AG09309 (cell line): ENCODE measurements around the gene ETF1.

Experiments
- DNase-seq: peaks from one replicate; pipeline ENCODE4 v3.0.0-alpha.2; 2010; ENCODE audit warnings: low read depth
- H3K4me3 ChIP-seq: 2 replicates; pipeline ENCODE4 v1.5.1; 2011; ENCODE audit warnings: mild to moderate bottlenecking, low read depth, low read length, moderate library complexity; ENCODE audit not compliant: control insufficient read depth
- CTCF ChIP-seq: IDR thresholded peaks from 2 replicates; pipeline ENCODE4 v1.5.1; 2011; ENCODE audit warnings: mild to moderate bottlenecking, low read depth, low read length, inconsistent platforms; ENCODE audit not compliant: insufficient read depth, control insufficient read depth; ENCODE audit errors: missing control alignments

Gene ETF1

GRCh38 chr5:138542180-138542955 lies 668 bp downstream of the ETF1 start:
- no peak for TF ChIP-seq CTCF
- peak overlapping the region; percentile 91 for H3K4me3 ChIP-seq
- DNase-seq, result no peak

GRCh38 chr5:138541511-138542179 lies 1.4 kb downstream of the ETF1 start:
- no peak for DNase-seq
- TF ChIP-seq CTCF, result no peak
- peak overlapping the region; percentile 91 for H3K4me3 ChIP-seq

DNA sequence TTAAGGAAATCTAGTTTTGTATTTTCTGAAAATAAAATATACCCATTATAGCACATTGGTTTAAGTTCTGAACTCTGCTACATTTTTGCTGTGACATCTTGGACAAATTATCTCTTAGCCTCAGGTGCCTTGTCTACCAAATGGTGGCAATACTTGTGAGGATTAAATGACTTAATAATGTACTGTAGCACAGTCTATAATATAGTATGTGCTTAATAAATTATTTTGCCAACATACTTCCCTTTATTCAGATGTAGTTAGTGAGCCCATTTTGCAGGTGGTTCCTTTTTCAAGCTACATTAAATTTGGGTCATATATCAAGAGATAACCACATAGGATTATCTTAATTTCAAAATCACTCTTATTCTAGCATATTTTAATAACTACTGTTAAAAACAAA lies 3.2 kb downstream of the ETF1 start:
- no peak for TF ChIP-seq CTCF
- H3K4me3 ChIP-seq, result no peak overlapping the region
- no peak for DNase-seq

DNA sequence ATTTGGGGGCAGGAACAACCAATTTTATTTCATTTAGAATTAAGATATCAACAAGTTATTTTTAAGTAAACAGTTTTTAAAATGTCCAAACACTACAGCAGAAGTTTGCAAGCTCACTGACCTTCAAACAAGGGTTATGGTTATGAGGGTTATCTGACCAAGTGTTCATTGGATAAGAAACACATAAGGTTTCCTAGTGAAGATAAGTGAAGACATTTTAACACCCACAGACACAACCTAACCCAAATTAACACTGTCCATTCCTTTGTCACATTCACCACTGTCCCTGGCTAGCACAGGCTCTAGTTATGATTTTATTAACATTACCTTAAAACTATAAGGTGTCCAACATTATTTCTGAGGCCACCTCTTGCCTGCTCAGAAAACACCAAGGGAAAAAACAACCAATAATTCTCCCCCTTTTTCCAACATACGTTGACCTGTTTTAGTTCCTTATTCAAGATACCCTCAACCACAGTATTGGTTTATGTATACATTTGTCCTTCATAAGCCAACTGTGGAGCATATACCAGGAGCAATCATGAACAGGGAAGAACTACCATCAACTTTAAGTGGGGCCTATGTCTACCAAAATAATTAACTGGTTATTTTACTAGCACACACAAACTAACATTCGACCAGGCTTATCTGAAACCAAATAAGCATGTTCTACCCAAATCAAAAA lies 4.0 kb downstream of the ETF1 start:
- DNase-seq, result no peak
- H3K4me3 ChIP-seq, result no peak overlapping the region
- no peak for TF ChIP-seq CTCF

DNA sequence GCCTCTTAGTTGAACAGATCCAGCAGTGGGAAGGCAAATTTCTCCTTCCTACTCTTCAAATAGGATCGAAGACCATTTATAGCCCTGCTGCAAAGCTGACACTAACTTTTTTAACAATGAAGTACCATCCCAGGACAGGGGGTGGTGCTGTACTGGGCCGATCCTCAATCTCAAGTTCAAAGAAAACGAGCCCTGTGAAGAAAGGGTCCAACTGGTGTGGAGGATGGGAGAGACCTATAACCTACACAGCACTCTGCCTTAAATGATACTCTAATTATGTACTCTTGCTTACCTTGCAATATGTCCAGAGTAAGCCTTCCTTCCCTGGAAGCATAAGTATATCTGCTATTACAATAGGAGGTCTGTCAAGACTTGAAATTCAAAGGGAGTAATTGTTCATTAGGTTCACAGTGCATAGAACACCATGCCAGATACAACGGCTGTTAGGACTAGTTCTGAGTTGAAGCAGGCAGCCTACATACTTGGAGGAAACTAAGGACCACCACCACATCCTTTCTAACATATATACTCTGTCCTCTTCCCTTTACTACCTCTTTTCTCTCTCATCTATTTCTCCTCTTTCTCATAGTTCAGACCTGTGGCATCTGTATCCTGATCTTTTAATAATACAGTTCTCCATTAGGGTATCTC lies 6.2 kb downstream of the ETF1 start:
- peak; percentile 38 for TF ChIP-seq CTCF
- no peak overlapping the region for H3K4me3 ChIP-seq
- no peak for DNase-seq

GRCh38 chr5:138536215-138536614 lies 6.8 kb downstream of the ETF1 start:
- no peak overlapping the region for H3K4me3 ChIP-seq
- no peak for DNase-seq
- TF ChIP-seq CTCF, result no peak
